WTC11 (cell line): Measurements from ENCODE around the gene COX8C. TPM values are rescaled to one million over a fixed set of nuclear protein-coding genes. Genes with fewer than 3 reads are reported as not detected.

Source experiments
- ATAC-seq: fragments of 200-7000 bp; cut with Tn5 transposase; 2 replicates; pipeline ENCODE4 v1.10.0; 2021; ENCODE audit warnings: mild to moderate bottlenecking, moderate library complexity
- CTCF ChIA-PET: fragments of 300-600 bp; sonication (Branson Sonifier 250); formaldehyde crosslinking; loops from one replicate; lab custom pipeline; 2021; ENCODE audit warnings: antibody characterized with exemption; lab: Charles Lee
- POLR2A ChIA-PET: fragments of 350-600 bp; sonication (Branson Sonifier 250); formaldehyde crosslinking; loops from one replicate; lab custom pipeline; 2021; ENCODE audit warnings: antibody characterized with exemption; lab: Charles Lee
- DNase-seq: peaks from one replicate; pipeline ENCODE4 v3.0.0; 2021; ENCODE audit warnings: low spot score
- H3K27ac Mint-ChIP-seq: 2 replicates; pipeline ENCODE4 v1.8.0; 2021; ENCODE audit warnings: mixed read lengths
- H3K27me3 Mint-ChIP-seq: 2 replicates; pipeline ENCODE4 v1.8.0; 2021; ENCODE audit warnings: low read depth, mild to moderate bottlenecking, moderate library complexity, mixed read lengths
- H3K36me3 Mint-ChIP-seq: 2 replicates; pipeline ENCODE4 v1.8.0; 2021; ENCODE audit warnings: mixed read lengths
- H3K4me1 Mint-ChIP-seq: 2 replicates; pipeline ENCODE4 v1.8.0; 2022; ENCODE audit warnings: mixed read lengths
- H3K4me3 Mint-ChIP-seq: 2 replicates; pipeline ENCODE4 v1.8.0; 2021; ENCODE audit warnings: mild to moderate bottlenecking, moderate library complexity, mixed read lengths
- H3K9me3 Mint-ChIP-seq: 2 replicates; pipeline ENCODE4 v1.8.0; 2021; ENCODE audit warnings: mixed read lengths
- CBFB ChIP-seq: sonication (generic); formaldehyde crosslinking; IDR thresholded peaks from 2 replicates; pipeline ENCODE4 v1.8.1; 2022; ENCODE audit warnings: mild to moderate bottlenecking, low read depth, missing genetic modification reagents
- CREB1 ChIP-seq: sonication (generic); formaldehyde crosslinking; IDR thresholded peaks from 2 replicates; pipeline ENCODE4 v1.8.0; 2023; ENCODE audit warnings: mild to moderate bottlenecking, missing genetic modification reagents
- FOXJ3 ChIP-seq: sonication (generic); formaldehyde crosslinking; IDR thresholded peaks from 2 replicates; pipeline ENCODE4 v1.9.0; 2021; ENCODE audit warnings: missing genetic modification reagents, mild to moderate bottlenecking, borderline replicate concordance
- FOXK1 ChIP-seq: sonication (generic); formaldehyde crosslinking; IDR thresholded peaks from 2 replicates; pipeline ENCODE4 v1.8.0; 2022; ENCODE audit warnings: mild to moderate bottlenecking, moderate library complexity, missing genetic modification reagents
- MYBL2 ChIP-seq: sonication (generic); formaldehyde crosslinking; IDR thresholded peaks from 2 replicates; pipeline ENCODE4 v1.8.1; 2023; ENCODE audit warnings: mild to moderate bottlenecking, moderate library complexity, missing genetic modification reagents
- NFATC4 ChIP-seq: fragments of 250-450 bp; sonication (Bioruptor Pico); IDR thresholded peaks from 2 replicates; pipeline ENCODE4 v1.9.0; 2021; ENCODE audit warnings: mild to moderate bottlenecking
- NR2C2 ChIP-seq: sonication (generic); formaldehyde crosslinking; IDR thresholded peaks from 2 replicates; pipeline ENCODE4 v1.8.0; 2022; ENCODE audit warnings: mild to moderate bottlenecking, missing genetic modification reagents
- PRRX2 ChIP-seq: fragments of 250-450 bp; sonication (Bioruptor Pico); IDR thresholded peaks from 2 replicates; pipeline ENCODE4 v1.8.0; 2021; ENCODE audit warnings: mild to moderate bottlenecking
- TEAD4 ChIP-seq: sonication (generic); formaldehyde crosslinking; IDR thresholded peaks from 2 replicates; pipeline ENCODE4 v1.8.0; 2022; ENCODE audit warnings: mild to moderate bottlenecking, missing genetic modification reagents
- TP53 ChIP-seq: sonication (generic); formaldehyde crosslinking; IDR thresholded peaks from 2 replicates; pipeline ENCODE4 v1.8.1; 2023; ENCODE audit warnings: mild to moderate bottlenecking, missing genetic modification reagents
- ZNF121 ChIP-seq: sonication (generic); formaldehyde crosslinking; IDR thresholded peaks from 2 replicates; pipeline ENCODE4 v1.8.0; 2023; ENCODE audit warnings: missing genetic modification reagents
- ZNF317 ChIP-seq: sonication (generic); formaldehyde crosslinking; IDR thresholded peaks from 2 replicates; pipeline ENCODE4 v1.8.1; 2023; ENCODE audit warnings: low read depth, mild to moderate bottlenecking, moderate library complexity, missing genetic modification reagents, borderline replicate concordance
- ZNF396 ChIP-seq: fragments of 250-450 bp; sonication (Bioruptor Pico); IDR thresholded peaks from 2 replicates; pipeline ENCODE4 v1.8.0; 2021; ENCODE audit warnings: mild to moderate bottlenecking, moderate library complexity, borderline replicate concordance
- ZNF416 ChIP-seq: fragments of 250-450 bp; sonication (Bioruptor Pico); IDR thresholded peaks from 2 replicates; pipeline ENCODE4 v1.9.0; 2021; ENCODE audit warnings: mild to moderate bottlenecking, inconsistent platforms
- ZNF423 ChIP-seq: fragments of 250-450 bp; sonication (Bioruptor Pico); IDR thresholded peaks from 2 replicates; pipeline ENCODE4 v2.1.2; 2022; ENCODE audit warnings: mild to moderate bottlenecking, moderate library complexity
- total RNA-seq: library from RNA; stranded (reverse); gene quantifications from 3 replicates; pipeline ENCODE4 v1.2.3, GENCODE V29; 2021
- TF ChIP-seq, protein P1 (sequence below): sonication (generic); formaldehyde crosslinking; IDR thresholded peaks from 2 replicates; pipeline ENCODE4 v1.8.0; 2022; ENCODE audit warnings: mild to moderate bottlenecking, missing genetic modification reagents
- TF ChIP-seq, protein P2 (sequence below): sonication (generic); formaldehyde crosslinking; IDR thresholded peaks from 2 replicates; pipeline ENCODE4 v1.8.0; 2022; ENCODE audit warnings: mild to moderate bottlenecking, missing genetic modification reagents
- TF ChIP-seq, protein P3 (sequence below): fragments of 200-600 bp; IDR thresholded peaks from 2 replicates; pipeline ENCODE4 v1.8.0; 2022; ENCODE audit warnings: antibody characterized with exemption
- TF ChIP-seq, protein P4 (sequence below): sonication (generic); formaldehyde crosslinking; IDR thresholded peaks from 2 replicates; pipeline ENCODE4 v1.8.1; 2022; ENCODE audit warnings: low read depth, mild to moderate bottlenecking, moderate library complexity, missing genetic modification reagents, borderline replicate concordance
- TF ChIP-seq, protein P5 (sequence below): fragments of 250-450 bp; sonication (Bioruptor Pico); IDR thresholded peaks from 2 replicates; pipeline ENCODE4 v1.8.0; 2021; ENCODE audit warnings: mild to moderate bottlenecking
- TF ChIP-seq, protein P6 (sequence below): sonication (generic); formaldehyde crosslinking; IDR thresholded peaks from 2 replicates; pipeline ENCODE4 v1.8.1; 2022; ENCODE audit warnings: missing genetic modification reagents, borderline replicate concordance

The COX8C gene
- total RNA-seq, 1 experiment from 2014 or later, result not detected

DNA sequence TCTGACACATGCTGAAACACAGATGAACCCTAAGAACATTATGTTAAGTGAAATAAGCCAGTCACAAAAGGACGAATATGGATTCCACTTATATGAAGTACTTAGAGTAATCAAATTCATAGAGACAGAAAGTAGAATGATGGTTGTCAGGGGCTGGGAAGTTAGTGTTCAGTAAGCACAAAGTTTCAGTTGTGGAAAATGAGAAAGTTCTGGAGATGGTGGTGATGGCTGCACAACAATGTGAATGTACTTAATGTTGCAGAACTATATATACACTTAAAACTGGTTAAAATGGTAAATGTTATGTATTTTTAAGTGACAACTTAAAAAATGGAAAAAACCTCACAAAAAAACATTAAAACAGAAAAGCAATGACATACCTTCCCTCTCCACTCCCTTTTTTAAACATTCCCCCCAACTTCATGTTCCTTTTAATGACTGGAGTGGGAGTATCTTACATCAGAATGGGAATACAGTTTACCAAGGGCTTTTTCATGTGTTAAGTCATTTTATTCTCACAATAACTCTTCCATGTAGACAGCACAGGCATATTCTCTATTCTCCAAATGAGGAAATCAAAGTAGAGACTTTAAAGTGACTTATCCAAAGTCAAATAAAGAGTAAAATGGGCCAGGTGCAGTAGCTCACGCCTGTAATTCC is 38.2 kb upstream of the COX8C start:
- no peak for TF ChIP-seq NR2C2 (CRISPR knock-in tag)
- TF ChIP-seq TEAD4 (CRISPR knock-in tag), result no peak
- no peak for TF ChIP-seq CREB1
- TF ChIP-seq, protein P1, sequence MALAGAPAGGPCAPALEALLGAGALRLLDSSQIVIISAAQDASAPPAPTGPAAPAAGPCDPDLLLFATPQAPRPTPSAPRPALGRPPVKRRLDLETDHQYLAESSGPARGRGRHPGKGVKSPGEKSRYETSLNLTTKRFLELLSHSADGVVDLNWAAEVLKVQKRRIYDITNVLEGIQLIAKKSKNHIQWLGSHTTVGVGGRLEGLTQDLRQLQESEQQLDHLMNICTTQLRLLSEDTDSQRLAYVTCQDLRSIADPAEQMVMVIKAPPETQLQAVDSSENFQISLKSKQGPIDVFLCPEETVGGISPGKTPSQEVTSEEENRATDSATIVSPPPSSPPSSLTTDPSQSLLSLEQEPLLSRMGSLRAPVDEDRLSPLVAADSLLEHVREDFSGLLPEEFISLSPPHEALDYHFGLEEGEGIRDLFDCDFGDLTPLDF (CRISPR knock-in tag), result no peak
- no peak for TF ChIP-seq ZNF317 (CRISPR knock-in tag)
- TF ChIP-seq, protein P2, sequence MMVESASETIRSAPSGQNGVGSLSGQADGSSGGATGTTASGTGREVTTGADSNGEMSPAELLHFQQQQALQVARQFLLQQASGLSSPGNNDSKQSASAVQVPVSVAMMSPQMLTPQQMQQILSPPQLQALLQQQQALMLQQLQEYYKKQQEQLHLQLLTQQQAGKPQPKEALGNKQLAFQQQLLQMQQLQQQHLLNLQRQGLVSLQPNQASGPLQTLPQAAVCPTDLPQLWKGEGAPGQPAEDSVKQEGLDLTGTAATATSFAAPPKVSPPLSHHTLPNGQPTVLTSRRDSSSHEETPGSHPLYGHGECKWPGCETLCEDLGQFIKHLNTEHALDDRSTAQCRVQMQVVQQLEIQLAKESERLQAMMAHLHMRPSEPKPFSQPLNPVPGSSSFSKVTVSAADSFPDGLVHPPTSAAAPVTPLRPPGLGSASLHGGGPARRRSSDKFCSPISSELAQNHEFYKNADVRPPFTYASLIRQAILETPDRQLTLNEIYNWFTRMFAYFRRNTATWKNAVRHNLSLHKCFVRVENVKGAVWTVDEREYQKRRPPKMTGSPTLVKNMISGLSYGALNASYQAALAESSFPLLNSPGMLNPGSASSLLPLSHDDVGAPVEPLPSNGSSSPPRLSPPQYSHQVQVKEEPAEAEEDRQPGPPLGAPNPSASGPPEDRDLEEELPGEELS (CRISPR knock-in tag), result no peak
- TF ChIP-seq ZNF416, result no peak
- TF ChIP-seq FOXJ3 (CRISPR knock-in tag), result no peak
- TF ChIP-seq CBFB (CRISPR knock-in tag), result no peak
- TF ChIP-seq NFATC4 (CRISPR knock-in tag), result no peak
- no peak for TF ChIP-seq ZNF423
- no peak for TF ChIP-seq ZNF121 (CRISPR knock-in tag)
- TF ChIP-seq ZNF396 (CRISPR knock-in tag), result no peak
- TF ChIP-seq, protein P3, sequence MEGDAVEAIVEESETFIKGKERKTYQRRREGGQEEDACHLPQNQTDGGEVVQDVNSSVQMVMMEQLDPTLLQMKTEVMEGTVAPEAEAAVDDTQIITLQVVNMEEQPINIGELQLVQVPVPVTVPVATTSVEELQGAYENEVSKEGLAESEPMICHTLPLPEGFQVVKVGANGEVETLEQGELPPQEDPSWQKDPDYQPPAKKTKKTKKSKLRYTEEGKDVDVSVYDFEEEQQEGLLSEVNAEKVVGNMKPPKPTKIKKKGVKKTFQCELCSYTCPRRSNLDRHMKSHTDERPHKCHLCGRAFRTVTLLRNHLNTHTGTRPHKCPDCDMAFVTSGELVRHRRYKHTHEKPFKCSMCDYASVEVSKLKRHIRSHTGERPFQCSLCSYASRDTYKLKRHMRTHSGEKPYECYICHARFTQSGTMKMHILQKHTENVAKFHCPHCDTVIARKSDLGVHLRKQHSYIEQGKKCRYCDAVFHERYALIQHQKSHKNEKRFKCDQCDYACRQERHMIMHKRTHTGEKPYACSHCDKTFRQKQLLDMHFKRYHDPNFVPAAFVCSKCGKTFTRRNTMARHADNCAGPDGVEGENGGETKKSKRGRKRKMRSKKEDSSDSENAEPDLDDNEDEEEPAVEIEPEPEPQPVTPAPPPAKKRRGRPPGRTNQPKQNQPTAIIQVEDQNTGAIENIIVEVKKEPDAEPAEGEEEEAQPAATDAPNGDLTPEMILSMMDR, result no peak
- TF ChIP-seq PRRX2, result no peak
- ATAC-seq (no peak), DNase-seq (no peak)
- Mint-ChIP-seq H3K4me1 (peaks cover 26% of the 10 kb centered on the region), H3K4me3 (no peak overlapping the region), H3K9me3 (no peaks in the 10 kb centered on the region), H3K27me3 (no peaks in the 10 kb centered on the region), H3K36me3 (no peaks in the 10 kb centered on the region), H3K27ac (peak overlapping the region; percentile 34; the same call in 1 of the 2 replicates)
- ChIA-PET CTCF (no interaction called here), POLR2A (no interaction called here)

DNA sequence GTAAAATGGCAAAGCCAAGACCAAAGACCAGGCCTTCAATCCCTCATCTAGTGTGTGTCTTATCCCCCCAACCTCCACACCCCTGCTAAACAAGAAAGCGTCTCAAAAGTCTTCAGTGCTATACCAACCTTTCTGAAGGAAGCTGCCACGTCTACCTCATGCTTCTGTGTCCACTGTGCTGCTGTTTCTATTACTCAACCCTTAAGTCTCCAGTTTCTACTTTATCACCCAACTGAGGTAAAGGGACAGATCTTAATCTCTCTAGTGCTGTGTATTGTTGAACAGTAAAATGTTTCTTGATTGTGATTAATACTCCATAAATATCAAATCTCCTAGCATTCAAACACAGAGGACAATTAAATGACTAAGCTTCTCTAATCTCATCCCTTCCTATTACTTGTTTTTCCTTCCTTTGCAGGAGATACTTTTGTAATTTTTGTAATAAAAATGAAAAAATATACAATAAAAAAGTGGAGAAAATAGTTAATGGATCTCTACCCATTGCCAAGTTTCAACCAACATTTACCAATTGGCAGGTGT is 37.5 kb upstream of the COX8C start:
- no peaks in the 10 kb centered on the region for H3K36me3 Mint-ChIP-seq
- peak overlapping the region; percentile 34 for H3K27ac Mint-ChIP-seq
- TF ChIP-seq, protein P4, sequence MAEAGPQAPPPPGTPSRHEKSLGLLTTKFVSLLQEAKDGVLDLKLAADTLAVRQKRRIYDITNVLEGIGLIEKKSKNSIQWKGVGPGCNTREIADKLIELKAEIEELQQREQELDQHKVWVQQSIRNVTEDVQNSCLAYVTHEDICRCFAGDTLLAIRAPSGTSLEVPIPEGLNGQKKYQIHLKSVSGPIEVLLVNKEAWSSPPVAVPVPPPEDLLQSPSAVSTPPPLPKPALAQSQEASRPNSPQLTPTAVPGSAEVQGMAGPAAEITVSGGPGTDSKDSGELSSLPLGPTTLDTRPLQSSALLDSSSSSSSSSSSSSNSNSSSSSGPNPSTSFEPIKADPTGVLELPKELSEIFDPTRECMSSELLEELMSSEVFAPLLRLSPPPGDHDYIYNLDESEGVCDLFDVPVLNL, result no peak
- TF ChIP-seq MYBL2 (CRISPR knock-in tag) (no peak), TP53 (no peak)
- CTCF ChIA-PET, result interaction anchor here (0.7 kb wide), 1 partner anchor 11 kb away, joined by 3 read pairs; no protein-coding TSS in a partner anchor
- no peaks in the 10 kb centered on the region for H3K27me3 Mint-ChIP-seq
- DNase-seq (no peak), ATAC-seq (no peak)
- H3K4me3 Mint-ChIP-seq, result no peak overlapping the region
- H3K4me1 Mint-ChIP-seq, result peaks cover 21% of the 10 kb centered on the region
- POLR2A ChIA-PET, result no interaction called here
- no peaks in the 10 kb centered on the region for H3K9me3 Mint-ChIP-seq

DNA sequence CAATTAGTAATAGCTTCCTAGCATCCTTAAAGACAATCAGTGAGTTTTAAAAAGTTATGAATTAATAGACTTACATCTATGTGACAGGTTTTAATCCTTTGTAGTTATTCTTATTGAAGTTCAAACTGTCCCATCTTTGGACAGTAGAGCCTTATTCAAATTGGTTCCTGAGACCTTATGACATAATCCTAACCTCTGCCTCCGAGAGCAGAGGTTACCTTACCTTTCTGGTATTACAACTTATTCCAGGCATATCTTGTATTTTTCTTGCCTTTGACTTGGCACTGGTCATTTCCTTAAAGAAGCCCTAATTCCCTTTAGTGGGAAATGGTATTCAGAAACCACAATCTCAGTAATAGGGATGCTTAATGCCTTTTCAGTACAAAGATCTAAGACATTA is 35.9 kb upstream of the COX8C start:
- H3K4me1 Mint-ChIP-seq, result peaks cover 18% of the 10 kb centered on the region
- ChIA-PET POLR2A (no interaction called here), CTCF (no interaction called here)
- DNase-seq (no peak), ATAC-seq (no peak)
- no peaks in the 10 kb centered on the region for H3K36me3 Mint-ChIP-seq
- H3K4me3 Mint-ChIP-seq, result no peak overlapping the region
- no peak overlapping the region for H3K27ac Mint-ChIP-seq
- no peaks in the 10 kb centered on the region for H3K9me3 Mint-ChIP-seq
- TF ChIP-seq, protein P5, sequence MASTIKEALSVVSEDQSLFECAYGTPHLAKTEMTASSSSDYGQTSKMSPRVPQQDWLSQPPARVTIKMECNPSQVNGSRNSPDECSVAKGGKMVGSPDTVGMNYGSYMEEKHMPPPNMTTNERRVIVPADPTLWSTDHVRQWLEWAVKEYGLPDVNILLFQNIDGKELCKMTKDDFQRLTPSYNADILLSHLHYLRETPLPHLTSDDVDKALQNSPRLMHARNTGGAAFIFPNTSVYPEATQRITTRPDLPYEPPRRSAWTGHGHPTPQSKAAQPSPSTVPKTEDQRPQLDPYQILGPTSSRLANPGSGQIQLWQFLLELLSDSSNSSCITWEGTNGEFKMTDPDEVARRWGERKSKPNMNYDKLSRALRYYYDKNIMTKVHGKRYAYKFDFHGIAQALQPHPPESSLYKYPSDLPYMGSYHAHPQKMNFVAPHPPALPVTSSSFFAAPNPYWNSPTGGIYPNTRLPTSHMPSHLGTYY, result no peak
- TF ChIP-seq FOXK1 (CRISPR knock-in tag) (no peak), CBFB (CRISPR knock-in tag) (no peak)
- TF ChIP-seq, protein P6, sequence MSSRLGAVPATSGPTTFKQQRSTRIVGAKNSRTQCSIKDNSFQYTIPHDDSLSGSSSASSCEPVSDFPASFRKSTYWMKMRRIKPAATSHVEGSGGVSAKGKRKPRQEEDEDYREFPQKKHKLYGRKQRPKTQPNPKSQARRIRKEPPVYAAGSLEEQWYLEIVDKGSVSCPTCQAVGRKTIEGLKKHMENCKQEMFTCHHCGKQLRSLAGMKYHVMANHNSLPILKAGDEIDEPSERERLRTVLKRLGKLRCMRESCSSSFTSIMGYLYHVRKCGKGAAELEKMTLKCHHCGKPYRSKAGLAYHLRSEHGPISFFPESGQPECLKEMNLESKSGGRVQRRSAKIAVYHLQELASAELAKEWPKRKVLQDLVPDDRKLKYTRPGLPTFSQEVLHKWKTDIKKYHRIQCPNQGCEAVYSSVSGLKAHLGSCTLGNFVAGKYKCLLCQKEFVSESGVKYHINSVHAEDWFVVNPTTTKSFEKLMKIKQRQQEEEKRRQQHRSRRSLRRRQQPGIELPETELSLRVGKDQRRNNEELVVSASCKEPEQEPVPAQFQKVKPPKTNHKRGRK (CRISPR knock-in tag), result no peak
- no peaks in the 10 kb centered on the region for H3K27me3 Mint-ChIP-seq
